Gastrocnemius medialis (tissue), 4 donors: Measurements from ENCODE around the gene CDC42BPA. TPM values are rescaled to one million over a fixed set of nuclear protein-coding genes. Genes with fewer than 3 reads are reported as not detected.

ENCODE experiments used
- ATAC-seq, 2 donors: fragments of 150-250 bp; one replicate each; pipeline ENCODE4 v1.9.1; 2016
- DNase-seq, 2 donors: peaks; one replicate each; pipeline ENCODE4 v3.0.0-alpha.2; 2019
- H3K27ac ChIP-seq, 4 donors: fragments of 200-600 bp; sonication (generic); 1 replicate in 1 of 4; 2 replicates in 3 of 4; pipeline ENCODE4 v1.5.1; 2016 to 2018; ENCODE audit warnings: mild to moderate bottlenecking in 2 of 4, moderate library complexity in 1 of 4
- H3K27me3 ChIP-seq, 3 donors: fragments of 200-600 bp; sonication (generic) in 2 of 3; 1 replicate in 1 of 3; 2 replicates in 2 of 3; pipeline versions ENCODE4 v1.5.1 to v1.6.0; 2016 to 2019; ENCODE audit warnings: mild to moderate bottlenecking in 1 of 3, moderate library complexity in 1 of 3
- H3K36me3 ChIP-seq, 2 donors: fragments of 200-600 bp; sonication (generic) in 1 of 2; one replicate each; pipeline ENCODE4 v1.5.1; 2017 to 2018
- H3K4me1 ChIP-seq, 2 donors: fragments of 200-600 bp; sonication (generic) in 1 of 2; one replicate each; pipeline ENCODE4 v1.5.1; 2016 to 2017; ENCODE audit warnings: mild to moderate bottlenecking in 2 of 2
- H3K4me3 ChIP-seq, 4 donors: fragments of 200-600 bp; sonication (generic) in 3 of 4; 1 replicate in 1 of 4; 2 replicates in 3 of 4; pipeline ENCODE4 v1.5.1; 2016 to 2019; ENCODE audit warnings: mild to moderate bottlenecking in 2 of 4
- H3K9me3 ChIP-seq, 3 donors: fragments of 200-600 bp; sonication (generic) in 2 of 3; 1 replicate in 1 of 3; 2 replicates in 2 of 3; pipeline ENCODE4 v1.5.1; 2016 to 2019
- POLR2A ChIP-seq, 2 donors: fragments of 450-650 bp; IDR thresholded peaks; one replicate each; pipeline ENCODE4 v1.6.1; 2017; ENCODE audit warnings: antibody characterized with exemption in 2 of 2, mild to moderate bottlenecking in 2 of 2, moderate library complexity in 2 of 2
- in situ Hi-C, 4 donors: fragments of 200-750 bp; cut with MboI; loops; one replicate each; pipeline versions ENCODE4 v1.15.0 to v1.8.0; 2017; ENCODE audit warnings: low sequenced_read_pairs in 4 of 4
- intact Hi-C: fragments of 100-400 bp; cut with DNase I; formaldehyde crosslinking; loops from one replicate; pipeline ENCODE4 v1.15.1; 2023; ENCODE audit warnings: low total_unique reads
- total RNA-seq, 4 donors: library from RNA; depleted of rRNA; stranded (reverse); fragments of >200 nt; gene quantifications; one replicate each; pipeline versions ENCODE4 v1.1.0 to v1.2.3, GENCODE V29; 2016
- TF ChIP-seq, protein P1 (sequence below), 5 experiments: fragments of 450-650 bp in 3 of 5; fragments of 200-600 bp in 2 of 5; sonication (generic) in 2 of 5; IDR thresholded peaks in 4 of 5; conservative IDR thresholded peaks in 1 of 5; 1 replicate in 4 of 5; 2 replicates in 1 of 5; pipeline ENCODE4 v1.5.1; 2016 to 2019; ENCODE audit warnings: antibody characterized with exemption in 5 of 5, mild to moderate bottlenecking in 3 of 5, moderate library complexity in 3 of 5

Gene CDC42BPA
- total RNA-seq, 4 donors from 2014 or later: 13.9 to 30.6 (median 16.6) TPM

DNA sequence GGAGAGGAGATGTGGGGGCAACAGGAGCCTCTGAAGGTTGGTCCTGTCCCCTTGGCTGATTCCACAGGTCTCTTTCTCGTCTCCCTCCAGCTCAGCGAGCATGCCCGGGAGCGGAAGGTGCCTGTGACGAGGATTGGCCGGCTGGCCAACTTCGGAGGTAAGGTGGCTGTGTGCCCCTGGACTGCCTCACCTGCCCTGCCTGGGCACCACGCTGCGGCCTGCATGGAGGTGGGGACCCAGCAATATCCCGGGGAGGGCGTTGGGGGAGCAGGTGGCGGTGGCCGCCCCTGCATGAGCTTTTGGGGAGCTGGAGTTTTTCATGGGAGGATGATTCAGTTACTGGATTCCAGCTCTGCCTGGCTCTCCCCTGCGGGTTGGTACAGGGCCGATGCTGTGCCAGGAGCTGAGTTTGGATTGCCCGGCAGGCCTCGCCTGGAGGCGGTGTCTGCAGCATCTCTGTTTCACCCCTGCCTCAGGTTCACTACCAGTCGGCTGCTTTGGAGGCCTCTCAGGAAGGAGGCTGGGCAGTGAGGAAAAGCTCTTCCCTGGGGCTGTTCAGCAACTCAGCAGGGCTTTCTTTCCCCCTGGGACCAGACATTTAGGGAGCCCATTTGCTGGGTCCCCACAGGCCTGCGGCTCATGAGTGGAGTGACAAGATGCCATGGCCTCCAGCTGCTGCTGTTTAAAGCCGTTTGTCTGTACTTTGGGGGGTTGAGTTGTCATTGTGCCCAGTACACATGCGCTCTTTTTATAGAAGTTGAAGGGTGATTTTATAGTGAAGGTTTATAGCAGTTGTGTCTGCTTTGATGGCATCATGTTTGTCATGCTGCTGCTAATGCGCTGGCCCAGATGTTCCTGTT, 352.5 kb downstream of the CDC42BPA start:
- peaks cover 0 to 26% of the 10 kb centered on the region in 2 donors for H3K36me3 ChIP-seq
- DNase-seq: peak in 1 of 2 donors; percentile 67
- intact Hi-C loops: no loop called here

DNA sequence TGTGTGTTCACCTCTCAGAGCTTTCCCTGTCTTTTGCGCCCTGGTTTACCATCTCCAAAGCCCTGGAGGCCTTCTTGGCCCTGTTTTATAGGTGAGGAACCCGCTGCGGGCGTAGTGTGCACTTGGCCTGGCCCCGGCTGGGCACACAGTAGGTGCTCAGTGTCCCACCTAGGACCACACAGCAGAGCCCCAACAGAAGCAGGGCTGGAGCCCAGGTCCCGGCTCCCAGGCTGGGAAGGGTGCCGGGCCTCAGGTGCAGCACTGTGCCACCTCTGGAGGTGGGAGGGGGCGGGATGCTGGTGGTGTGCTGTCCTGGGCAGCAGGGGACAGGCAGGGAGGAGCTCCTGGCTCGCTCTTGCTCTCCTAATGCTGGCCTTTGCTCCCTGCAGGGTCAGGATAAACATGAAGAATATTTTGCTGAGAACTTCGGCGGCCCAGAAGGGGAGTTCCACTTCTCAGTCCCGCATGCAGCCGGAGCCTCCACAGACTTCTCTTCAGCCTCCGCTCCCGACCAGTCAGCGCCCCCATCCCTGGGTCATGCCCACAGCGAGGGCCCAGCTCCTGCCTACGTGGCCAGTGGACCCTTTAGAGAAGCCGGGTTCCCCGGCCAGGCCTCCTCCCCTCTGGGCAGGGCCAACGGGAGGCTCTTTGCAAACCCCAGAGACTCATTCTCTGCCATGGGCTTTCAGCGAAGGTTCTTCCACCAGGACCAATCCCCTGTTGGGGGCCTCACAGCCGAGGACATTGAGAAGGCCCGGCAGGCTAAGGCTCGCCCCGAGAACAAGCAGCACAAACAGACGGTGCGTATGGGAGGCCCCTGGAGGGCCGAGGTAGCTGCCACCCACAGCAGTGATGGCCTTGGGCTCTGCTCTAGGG, 353.4 kb downstream of the CDC42BPA start:
- peaks cover 78 to 86% of the 10 kb centered on the region in 2 donors for H3K4me1 ChIP-seq
- intact Hi-C loops: no loop called here
- no peak overlapping the region for H3K4me3 ChIP-seq
- TF ChIP-seq, protein P1, sequence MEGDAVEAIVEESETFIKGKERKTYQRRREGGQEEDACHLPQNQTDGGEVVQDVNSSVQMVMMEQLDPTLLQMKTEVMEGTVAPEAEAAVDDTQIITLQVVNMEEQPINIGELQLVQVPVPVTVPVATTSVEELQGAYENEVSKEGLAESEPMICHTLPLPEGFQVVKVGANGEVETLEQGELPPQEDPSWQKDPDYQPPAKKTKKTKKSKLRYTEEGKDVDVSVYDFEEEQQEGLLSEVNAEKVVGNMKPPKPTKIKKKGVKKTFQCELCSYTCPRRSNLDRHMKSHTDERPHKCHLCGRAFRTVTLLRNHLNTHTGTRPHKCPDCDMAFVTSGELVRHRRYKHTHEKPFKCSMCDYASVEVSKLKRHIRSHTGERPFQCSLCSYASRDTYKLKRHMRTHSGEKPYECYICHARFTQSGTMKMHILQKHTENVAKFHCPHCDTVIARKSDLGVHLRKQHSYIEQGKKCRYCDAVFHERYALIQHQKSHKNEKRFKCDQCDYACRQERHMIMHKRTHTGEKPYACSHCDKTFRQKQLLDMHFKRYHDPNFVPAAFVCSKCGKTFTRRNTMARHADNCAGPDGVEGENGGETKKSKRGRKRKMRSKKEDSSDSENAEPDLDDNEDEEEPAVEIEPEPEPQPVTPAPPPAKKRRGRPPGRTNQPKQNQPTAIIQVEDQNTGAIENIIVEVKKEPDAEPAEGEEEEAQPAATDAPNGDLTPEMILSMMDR (IDR thresholded peaks at IDR 0.05 in 4 of 5, conservative IDR thresholded peaks at IDR 0.05 in 1 of 5): no peak
- no peak for TF ChIP-seq POLR2A (IDR thresholded peaks at IDR 0.05)
- peak overlapping the region; percentile 99 for H3K27ac ChIP-seq
- no peak for ATAC-seq
- H3K9me3 ChIP-seq: no peaks in the 10 kb centered on the region
- peaks cover 0 to 18% of the 10 kb centered on the region in 2 donors for H3K36me3 ChIP-seq
- no peaks in the 10 kb centered on the region for H3K27me3 ChIP-seq
- no peak for DNase-seq
- in situ Hi-C loops: no loop called here

More for the DNA sequence above, 352.5 kb downstream of the CDC42BPA start:
- H3K9me3 ChIP-seq: no peaks in the 10 kb centered on the region
- no peaks in the 10 kb centered on the region for H3K27me3 ChIP-seq
- peak overlapping the region; percentile 99 for H3K27ac ChIP-seq
- TF ChIP-seq, protein P1 (IDR thresholded peaks at IDR 0.05 in 4 of 5, conservative IDR thresholded peaks at IDR 0.05 in 1 of 5): no peak
- TF ChIP-seq POLR2A (IDR thresholded peaks at IDR 0.05): no peak
- no peak for ATAC-seq
- in situ Hi-C loops: no loop called here
- peaks cover 83 to 89% of the 10 kb centered on the region in 2 donors for H3K4me1 ChIP-seq
- no peak overlapping the region for H3K4me3 ChIP-seq

DNA sequence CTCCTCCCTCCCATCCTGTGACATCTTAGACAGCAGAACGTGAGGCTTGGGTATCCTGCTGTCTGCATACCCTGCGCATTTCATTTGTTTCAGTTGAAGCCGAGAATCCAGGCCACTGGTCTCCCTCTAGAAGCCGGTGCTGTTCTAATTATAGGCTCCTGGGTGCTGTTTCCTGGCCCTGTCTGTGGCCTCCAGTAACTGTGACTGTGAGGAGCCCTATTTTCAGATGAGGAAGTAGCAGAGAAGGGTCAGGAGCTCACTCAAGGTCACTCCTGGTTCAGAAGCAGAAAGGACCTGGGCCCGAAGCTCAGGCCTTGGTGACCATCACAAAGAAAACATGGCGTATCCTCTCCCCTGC, 354.2 kb downstream of the CDC42BPA start:
- in situ Hi-C loops (no loop called here), intact Hi-C loops (no loop called here)
- no peaks in the 10 kb centered on the region for H3K27me3 ChIP-seq
- peaks cover 70 to 85% of the 10 kb centered on the region in 2 donors for H3K4me1 ChIP-seq
- ATAC-seq (peak; percentile 26 to 43), DNase-seq (peak in 1 of 2 donors; percentile 73)
- H3K36me3 ChIP-seq: peaks cover 0 to 18% of the 10 kb centered on the region in 2 donors
- H3K27ac ChIP-seq: peak overlapping the region; percentile 99
- H3K9me3 ChIP-seq: no peaks in the 10 kb centered on the region
- no peak overlapping the region for H3K4me3 ChIP-seq
- peak in 1 of 2 donors; percentile 14 for TF ChIP-seq POLR2A (IDR thresholded peaks at IDR 0.05)
- TF ChIP-seq, protein P1 (IDR thresholded peaks at IDR 0.05 in 4 of 5, conservative IDR thresholded peaks at IDR 0.05 in 1 of 5): no peak

DNA sequence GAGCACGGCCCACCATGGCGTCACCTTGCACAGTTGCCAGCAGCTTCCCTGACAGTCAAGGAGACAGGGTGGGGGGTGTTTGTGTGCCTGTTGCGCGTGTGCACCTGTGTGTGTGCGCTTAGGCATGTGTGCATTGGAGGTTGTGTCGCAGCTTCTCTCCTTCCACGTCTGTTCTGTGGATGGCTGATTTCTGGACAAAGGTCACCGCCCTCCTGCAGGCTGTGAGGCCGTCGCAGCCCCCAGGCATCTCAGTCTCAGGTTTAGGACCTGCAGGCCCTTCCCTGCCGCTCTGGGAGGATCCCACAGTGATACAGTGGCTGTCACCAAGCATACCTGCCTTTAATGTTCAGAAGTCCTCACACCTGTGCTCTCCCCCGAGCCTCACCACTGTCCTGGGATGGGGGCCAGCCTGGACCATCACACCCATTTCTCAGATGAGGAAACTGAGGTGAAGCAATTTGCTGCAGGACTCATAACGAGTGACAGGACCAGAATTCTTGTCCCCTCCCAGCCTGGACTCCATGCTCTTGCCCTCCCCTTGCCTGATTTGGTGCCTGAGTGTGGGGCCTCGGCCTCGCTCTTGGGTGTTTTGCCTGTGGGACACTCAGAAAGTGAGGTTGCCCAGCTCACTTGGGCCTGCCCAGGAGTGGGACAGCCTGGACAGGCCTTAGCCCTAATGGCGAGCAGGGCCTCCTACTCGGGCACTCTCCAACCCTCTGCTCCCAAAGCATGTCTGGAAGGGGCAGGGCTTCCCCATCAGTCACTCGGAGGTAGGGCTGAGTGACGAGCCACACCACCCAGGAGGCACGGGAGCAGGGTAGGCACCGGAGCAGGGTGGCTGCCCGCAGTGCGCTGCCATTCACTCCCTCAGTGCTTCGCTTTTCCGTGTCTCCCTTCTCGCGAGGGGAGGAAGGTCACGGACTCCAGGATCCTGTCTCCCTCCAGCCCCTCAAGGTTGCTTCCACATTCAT, 355.6 kb downstream of the CDC42BPA start:
- in situ Hi-C loops: no loop called here
- ATAC-seq (no peak), DNase-seq (peak in 1 of 2 donors; percentile 31)
- Histone ChIP-seq H3K4me3 (no peak overlapping the region), H3K27me3 (no peaks in the 10 kb centered on the region), H3K9me3 (no peaks in the 10 kb centered on the region), H3K27ac (peak overlapping the region; percentile 99), H3K36me3 (peaks cover 0 to 18% of the 10 kb centered on the region in 2 donors), H3K4me1 (peaks cover 68 to 85% of the 10 kb centered on the region in 2 donors)
- intact Hi-C loops: no loop called here
- TF ChIP-seq POLR2A (IDR thresholded peaks at IDR 0.05): no peak
- TF ChIP-seq, protein P1 (IDR thresholded peaks at IDR 0.05 in 4 of 5, conservative IDR thresholded peaks at IDR 0.05 in 1 of 5): no peak
